NCI-H774 (cell line): Measurements from ENCODE around the gene FOXF1.

Experiments used
- DNase-seq: peaks from one replicate; lab custom pipeline; 2025; lab: John Stamatoyannopoulos, UW

The FOXF1 gene

GRCh38 chr16:86492961-86493629 is 17.2 kb upstream of the FOXF1 start:
- no peak for DNase-seq

DNA sequence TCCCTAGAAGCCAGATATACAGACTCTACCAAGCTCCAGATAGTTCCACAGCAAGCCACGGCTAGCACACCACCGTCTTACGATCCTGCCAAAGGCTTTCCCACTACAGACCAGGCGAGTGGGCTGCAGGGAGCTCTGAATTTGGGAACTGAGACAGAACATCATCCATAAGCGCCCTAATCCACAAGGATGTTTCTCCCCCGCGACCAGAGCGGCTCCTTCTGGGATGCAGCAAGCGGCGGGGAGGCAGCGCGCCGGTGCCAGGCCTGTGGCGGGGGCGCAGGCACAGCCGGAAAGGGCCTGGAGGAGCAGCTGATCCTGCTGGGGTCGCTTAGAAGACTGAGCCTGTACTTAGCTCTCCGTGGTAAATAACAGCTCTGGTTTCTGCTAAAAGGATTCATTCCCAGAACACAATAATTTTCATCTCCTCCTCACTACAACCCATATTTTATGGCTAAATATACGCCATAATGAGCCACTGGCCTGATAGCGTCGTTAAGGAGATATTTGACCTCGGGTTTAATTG is 16.2 kb upstream of the FOXF1 start:
- DNase-seq = no peak

GRCh38 chr16:86494565-86495356 is 15.6 kb upstream of the FOXF1 start:
- DNase-seq = no peak

DNA sequence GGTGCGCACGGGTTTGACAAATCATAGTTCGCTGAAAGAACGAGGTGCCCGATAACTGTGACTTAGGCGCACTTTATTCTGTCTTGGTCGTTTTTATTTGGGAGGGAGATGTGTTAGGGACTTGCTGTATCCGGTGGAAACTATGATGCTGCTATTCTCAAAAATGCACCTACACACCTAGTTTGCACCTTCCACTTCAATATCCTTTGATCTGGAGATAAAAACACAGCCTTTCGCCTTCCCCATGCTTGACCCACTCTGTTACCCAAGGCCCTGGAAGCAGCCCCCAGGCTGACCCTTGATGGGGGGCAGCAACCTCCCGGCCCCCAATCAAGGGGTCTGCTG is 15.0 kb upstream of the FOXF1 start:
- DNase-seq = no peak

- DNase-seq = no peak
Observed at GRCh38 chr16:86495756-86496261, 14.5 kb upstream of the FOXF1 start.

GRCh38 chr16:86496262-86496928 is 13.9 kb upstream of the FOXF1 start:
- DNase-seq = no peak

DNA sequence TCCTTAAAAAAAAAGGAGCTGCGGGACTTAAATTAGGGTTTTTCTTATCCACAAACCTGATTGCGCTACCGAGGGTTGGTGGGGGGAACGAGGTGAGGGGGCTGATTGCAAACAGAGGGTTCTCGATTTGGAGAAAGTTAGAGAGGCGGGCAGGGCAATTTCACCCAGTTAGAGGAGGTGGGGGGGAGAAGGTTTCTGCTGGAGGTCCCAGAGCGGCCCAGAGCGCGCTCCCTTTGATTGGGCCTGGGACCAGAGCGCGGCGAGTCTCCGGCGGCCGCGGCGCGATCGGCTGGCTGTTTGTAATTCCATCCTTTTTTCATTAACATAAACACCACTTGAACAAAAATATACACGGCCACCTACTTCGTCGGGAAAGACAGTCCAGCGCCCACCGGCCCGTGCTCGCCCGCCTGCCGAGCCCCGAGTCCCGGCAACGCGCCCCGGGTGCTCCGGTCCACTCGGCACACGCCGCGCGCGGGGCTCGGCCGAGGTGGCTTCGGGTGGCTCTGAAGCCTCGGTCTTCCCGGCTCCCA is 13.3 kb upstream of the FOXF1 start:
- no peak for DNase-seq

GRCh38 chr16:86497551-86498021 is 12.7 kb upstream of the FOXF1 start:
- no peak for DNase-seq

DNA sequence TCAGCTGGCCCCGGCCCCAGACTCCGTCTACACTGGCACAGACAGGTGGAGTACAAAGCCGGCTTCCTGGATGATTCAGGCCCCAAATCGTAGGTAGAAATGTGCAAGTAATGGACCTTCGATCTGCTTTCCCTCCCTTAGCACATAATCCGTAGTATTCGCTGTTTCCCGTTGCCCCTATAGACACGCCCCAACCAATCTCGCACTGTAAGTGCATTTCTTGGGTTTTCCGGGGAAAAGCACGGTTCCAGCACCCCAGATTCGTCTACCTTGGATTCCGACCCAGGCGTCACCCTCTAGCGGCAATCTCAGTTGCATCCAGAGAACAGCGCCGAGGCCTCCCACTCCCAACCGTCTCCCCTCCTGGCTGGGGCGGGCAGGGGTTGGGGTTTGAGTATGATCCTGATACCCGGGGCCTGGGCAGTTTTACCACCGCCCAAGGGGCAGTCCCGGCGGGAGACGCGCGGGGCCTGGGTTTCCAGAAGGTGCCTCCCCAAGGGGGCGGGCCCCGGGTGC is 12.1 kb upstream of the FOXF1 start:
- DNase-seq = no peak

- no peak for DNase-seq
Observed at GRCh38 chr16:86498671-86499439, 11.5 kb upstream of the FOXF1 start.

- DNase-seq = no peak
Observed at GRCh38 chr16:86499440-86499786, 10.9 kb upstream of the FOXF1 start.

- DNase-seq = no peak
Observed at GRCh38 chr16:86499889-86500707, 10.2 kb upstream of the FOXF1 start.

- DNase-seq = no peak
Observed at GRCh38 chr16:86500708-86501510, 9.4 kb upstream of the FOXF1 start.

DNA sequence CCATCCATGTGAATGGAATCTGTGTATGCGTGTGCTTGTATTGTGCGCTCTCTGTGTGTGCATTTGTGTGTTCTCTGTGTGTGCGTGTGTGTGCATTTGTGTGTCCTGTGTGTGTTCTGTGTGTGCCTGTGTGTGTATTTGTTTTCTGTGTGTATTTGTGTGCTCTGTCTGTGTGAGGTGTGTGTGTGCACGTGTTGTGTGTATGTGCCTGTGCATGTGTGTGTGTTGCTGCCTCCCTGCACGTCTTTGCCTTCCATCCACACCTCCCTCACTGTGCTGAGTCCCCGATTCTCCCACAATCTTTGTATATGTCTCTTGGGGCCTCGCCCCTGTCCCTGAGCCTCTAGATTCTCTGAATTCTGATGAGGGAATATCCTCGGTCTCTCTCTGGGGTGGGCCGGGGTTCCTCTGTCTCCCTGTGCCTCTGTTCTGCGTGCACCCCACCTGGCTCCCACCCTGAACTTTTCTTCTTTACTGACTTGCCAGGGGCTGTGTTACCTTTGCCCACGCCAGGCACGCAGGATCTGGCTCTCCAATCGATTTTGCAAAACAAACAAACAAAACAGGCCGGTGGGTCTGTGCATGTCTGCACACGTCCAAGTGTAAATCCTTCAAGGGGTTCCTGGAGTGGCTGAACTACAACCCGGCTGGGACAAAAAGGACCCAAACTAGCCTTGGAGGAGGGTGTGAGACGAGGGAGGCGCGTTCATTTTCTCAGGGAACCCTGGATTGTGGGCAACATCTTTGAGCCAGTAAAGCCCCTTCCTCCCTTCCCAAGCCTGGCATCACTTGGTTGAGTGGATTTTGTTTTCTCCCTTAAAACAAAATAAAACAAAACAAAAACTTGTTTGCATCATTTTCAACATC is 8.1 kb upstream of the FOXF1 start:
- no peak for DNase-seq

- no peak for DNase-seq
Observed at GRCh38 chr16:86502856-86503748, 7.2 kb upstream of the FOXF1 start.

DNA sequence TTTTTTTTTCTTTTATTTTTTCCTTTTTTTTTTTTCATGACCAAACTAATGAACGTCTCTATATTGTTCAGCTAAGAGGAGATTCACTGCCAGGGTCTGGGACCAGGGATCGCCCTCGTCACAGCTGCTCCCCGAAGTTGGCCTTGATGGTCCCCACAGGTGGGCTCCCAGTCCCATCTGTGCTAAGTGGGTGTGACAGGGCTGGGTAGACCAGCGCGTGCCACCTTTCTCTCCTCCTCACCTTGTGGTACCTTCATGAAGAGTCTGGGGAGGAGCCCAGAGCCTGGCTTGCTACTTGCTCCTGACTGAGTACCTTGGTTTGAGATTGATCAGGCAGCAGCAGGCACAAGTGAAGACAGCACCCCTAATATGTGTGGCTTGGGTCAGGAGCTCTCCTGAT is 6.5 kb upstream of the FOXF1 start:
- no peak for DNase-seq

GRCh38 chr16:86504315-86505184 is 5.8 kb upstream of the FOXF1 start:
- no peak for DNase-seq
